ENCODE data around the gene CCL27. TPM values are rescaled to one million over a fixed set of nuclear protein-coding genes. Genes with fewer than 3 reads are reported as not detected.
A peak's percentile ranks its signal among the peaks of the same experiment; 100 is the strongest.

CCL27 gene
- total and polyA plus RNA-seq, 4 experiments from 2014 or later, result 0.59 TPM; not detected in 3

DNA sequence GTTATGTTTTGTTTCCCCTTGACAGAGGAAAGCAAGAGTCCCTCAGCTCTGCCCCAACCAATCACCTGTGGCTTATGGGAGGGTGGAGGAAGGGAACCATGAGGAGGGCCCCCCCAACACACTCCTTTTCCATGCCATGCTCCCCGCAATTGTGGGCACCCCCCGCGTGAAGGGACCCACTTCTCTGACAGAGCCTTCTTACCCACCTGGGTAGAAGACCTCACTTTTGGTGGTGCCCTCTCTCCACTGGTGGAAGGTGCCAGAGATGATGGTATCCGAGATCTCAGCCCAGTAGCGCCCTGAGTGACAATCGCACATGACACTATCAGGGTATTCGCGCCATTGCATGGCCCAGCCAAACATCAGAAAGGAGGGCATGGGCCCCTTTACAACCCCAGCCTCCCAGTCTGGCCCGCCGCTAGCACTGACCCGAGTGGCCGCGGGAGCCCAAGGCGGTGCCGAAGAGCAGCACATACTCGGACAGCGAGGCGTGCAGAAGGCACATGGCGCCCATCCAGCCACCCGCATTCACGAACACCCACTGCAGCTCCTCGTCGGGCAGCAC, 25.6 kb downstream of the CCL27 start:
- Histone ChIP-seq H3K9me3 (ENCODE audit: control insufficient read depth in 1 of 2, low read length in 2 of 2) (no peaks in the 10 kb centered on the region), H3K4me1 (ENCODE audit: insufficient read depth, low read length) (peaks cover 38% of the 10 kb centered on the region), H3K27me3 (ENCODE audit: insufficient read depth, low read length) (no peaks in the 10 kb centered on the region), H3K4me3 (ENCODE audit: low read length in 2 of 2) (peak overlapping the region; percentile 47 to 74), H3K36me3 (ENCODE audit: insufficient read depth, low read length) (no peaks in the 10 kb centered on the region), H3K27ac (ENCODE audit: low read depth, low read length) (peak overlapping the region; percentile 78)
- H3K4me1 Mint-ChIP-seq, result peaks cover 22 to 55% (median 34%) of the 10 kb centered on the region in 4 donors
- peaks cover 6 to 13% of the 10 kb centered on the region in 2 donors for H3K36me3 Mint-ChIP-seq
- peak overlapping the region; percentile 87 to 92 (median 91) for H3K4me3 Mint-ChIP-seq
- H3K9me3 Mint-ChIP-seq, result no peaks in the 10 kb centered on the region
- intact Hi-C loops (cut with micrococcal nuclease), result loop anchor here (1.0 to 5.0 kb wide), 5 partner anchors 9 to 260 kb away; partner anchors contain the start of genes GALT and MYORG
- H3K27me3 Mint-ChIP-seq, result no peaks in the 10 kb centered on the region
- ChIA-PET CTCF (ENCODE audit: partially characterized antibody) (interaction anchor here (0.7 to 10.5 kb wide), 11 partner anchors 9 to 222 kb away, joined by 3 to 235 read pairs (median 16); partner anchors contain the start of genes ARID3C, CCL27, DCTN3 and GALT), POLR2A (ENCODE audit: partially characterized antibody) (interaction anchor here (0.9 to 22.1 kb wide), 17 partner anchors 8 to 457 kb away, joined by 3 to 484 read pairs (median 8); partner anchors contain the start of genes ARID3C, CCL27, DCTN3 and DNAI1)
- H3K27ac Mint-ChIP-seq, result peak overlapping the region; percentile 73 to 96 (median 91)
- no peak for DNase-seq

GRCh38 chr9:34635556-34635955, 26.9 kb downstream of the CCL27 start:
- H3K4me3 ChIP-seq (ENCODE audit: low read length in 2 of 2), result no peak overlapping the region
- no peak overlapping the region for H3K27ac ChIP-seq (ENCODE audit: low read depth, low read length)
- H3K4me1 Mint-ChIP-seq, result peaks cover 22 to 55% (median 34%) of the 10 kb centered on the region in 4 donors
- H3K4me1 ChIP-seq (ENCODE audit: insufficient read depth, low read length), result peaks cover 38% of the 10 kb centered on the region
- no peaks in the 10 kb centered on the region for H3K36me3 ChIP-seq (ENCODE audit: insufficient read depth, low read length)
- DNase-seq, result no peak
- peak overlapping the region in 4 of 7 donors; percentile 18 to 77 (median 66) for H3K27ac Mint-ChIP-seq
- no peaks in the 10 kb centered on the region for H3K27me3 ChIP-seq (ENCODE audit: insufficient read depth, low read length)
- ChIA-PET CTCF (ENCODE audit: partially characterized antibody) (interaction anchor here (0.8 to 10.5 kb wide), 12 partner anchors 11 to 257 kb away, joined by 3 to 235 read pairs (median 20); partner anchors contain the start of genes CCL27, DCTN3, GALT and RPP25L), POLR2A (ENCODE audit: partially characterized antibody) (interaction anchor here (2.7 to 22.1 kb wide), 5 partner anchors 10 to 24 kb away, joined by 12 to 484 read pairs (median 106); partner anchors contain the start of genes CCL27, DCTN3, GALT and IL11RA)
- intact Hi-C loops (cut with micrococcal nuclease), result loop anchor here (5.0 kb wide), 2 partner anchors 33 to 258 kb away; partner anchors contain the start of gene MYORG
- peak overlapping the region; percentile 8 to 81 (median 58) for H3K4me3 Mint-ChIP-seq
- H3K9me3 Mint-ChIP-seq, result no peaks in the 10 kb centered on the region
- no peaks in the 10 kb centered on the region for H3K9me3 ChIP-seq (ENCODE audit: control insufficient read depth in 1 of 2, low read length in 2 of 2)
- no peaks in the 10 kb centered on the region for H3K27me3 Mint-ChIP-seq
- H3K36me3 Mint-ChIP-seq, result peaks cover 6 to 13% of the 10 kb centered on the region in 2 donors

DNA sequence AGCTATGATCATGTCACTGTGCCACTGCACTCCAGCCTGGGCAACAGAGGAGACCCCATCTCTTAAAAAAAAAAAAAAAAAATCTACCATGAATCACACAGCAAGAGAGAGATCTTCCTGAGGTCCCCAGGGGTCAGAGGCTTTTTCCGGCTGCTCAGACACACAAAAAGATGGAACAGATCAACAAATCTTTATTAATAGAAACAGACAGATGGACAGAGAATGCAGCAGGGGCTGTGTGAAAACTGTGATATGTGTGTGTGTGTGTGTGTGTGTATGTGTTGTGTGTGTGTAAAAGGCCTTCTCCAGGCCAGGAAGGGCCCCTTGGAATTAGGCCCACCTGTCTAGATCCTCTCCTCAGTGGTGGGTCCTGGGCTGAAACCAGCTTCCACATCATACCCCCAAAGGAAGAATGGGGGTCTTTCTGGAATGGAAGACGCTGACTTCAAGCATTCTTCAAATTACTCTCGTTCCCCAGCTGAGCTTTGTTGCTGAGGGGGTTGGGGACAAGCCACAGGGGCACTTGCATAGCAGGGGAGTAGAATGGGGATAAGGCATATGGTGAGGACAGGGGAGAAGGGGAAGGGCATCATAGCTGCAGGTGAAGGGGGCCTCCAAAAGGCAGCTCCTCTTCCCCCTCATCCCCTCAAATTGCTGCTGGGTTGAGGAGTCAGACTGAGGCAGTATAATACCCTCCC, 27.8 kb downstream of the CCL27 start:
- Mint-ChIP-seq H3K4me1 (peaks cover 22 to 63% (median 38%) of the 10 kb centered on the region in 4 donors), H3K9me3 (peaks cover 0 to 2% (median 0%) of the 10 kb centered on the region in 8 donors), H3K36me3 (peaks cover 6 to 13% of the 10 kb centered on the region in 2 donors), H3K27ac (peak overlapping the region in 3 of 7 donors; percentile 4 to 53 (median 27)), H3K4me3 (peak overlapping the region in 1 of 8 donors; percentile 47), H3K27me3 (no peaks in the 10 kb centered on the region)
- Histone ChIP-seq H3K9me3 (ENCODE audit: control insufficient read depth in 1 of 2, low read length in 2 of 2) (no peaks in the 10 kb centered on the region), H3K36me3 (ENCODE audit: insufficient read depth, low read length) (no peaks in the 10 kb centered on the region), H3K4me1 (ENCODE audit: insufficient read depth, low read length) (peaks cover 38% of the 10 kb centered on the region), H3K27me3 (ENCODE audit: insufficient read depth, low read length) (no peaks in the 10 kb centered on the region), H3K4me3 (ENCODE audit: low read length in 2 of 2) (no peak overlapping the region), H3K27ac (ENCODE audit: low read depth, low read length) (no peak overlapping the region)
- ChIA-PET CTCF (ENCODE audit: partially characterized antibody) (interaction anchor here (0.6 to 10.5 kb wide), 29 partner anchors 9 to 238 kb away, joined by 3 to 235 read pairs (median 5); partner anchors contain the start of genes CCL27, DCTN3, GALT and RPP25L), POLR2A (ENCODE audit: partially characterized antibody) (interaction anchor here (1.6 to 22.1 kb wide), 6 partner anchors 12 to 25 kb away, joined by 6 to 484 read pairs (median 72); partner anchors contain the start of genes CCL27, DCTN3, GALT and IL11RA)
- DNase-seq, result no peak
- intact Hi-C loops (cut with micrococcal nuclease), result loop anchor here (1.0 to 5.0 kb wide), 8 partner anchors 22 to 257 kb away; partner anchors contain the start of genes DNAI1, ENHO, FAM219A and MYORG

GRCh38 chr9:34633851-34634550, 28.5 kb downstream of the CCL27 start:
- no peaks in the 10 kb centered on the region for H3K36me3 ChIP-seq (ENCODE audit: insufficient read depth, low read length)
- no peak overlapping the region for H3K4me3 ChIP-seq (ENCODE audit: low read length in 2 of 2)
- ChIA-PET POLR2A (ENCODE audit: partially characterized antibody) (interaction anchor here (1.0 to 22.1 kb wide), 7 partner anchors 11 to 26 kb away, joined by 4 to 484 read pairs (median 39); partner anchors contain the start of genes CCL27, DCTN3, GALT and IL11RA), CTCF (ENCODE audit: partially characterized antibody) (interaction anchor here (0.6 to 10.5 kb wide), 28 partner anchors 9 to 237 kb away, joined by 3 to 235 read pairs (median 6); partner anchors contain the start of genes CCL27, DCTN3, GALT and RPP25L)
- Mint-ChIP-seq H3K9me3 (peaks cover 0 to 2% (median 0%) of the 10 kb centered on the region in 8 donors), H3K4me3 (peak overlapping the region in 3 of 8 donors; percentile 64 to 67 (median 64)), H3K36me3 (peaks cover 6 to 13% of the 10 kb centered on the region in 2 donors), H3K4me1 (peaks cover 26 to 70% (median 40%) of the 10 kb centered on the region in 4 donors), H3K27ac (peak overlapping the region in 4 of 7 donors; percentile 57 to 74 (median 58)), H3K27me3 (peaks cover 4 to 5% of the 10 kb centered on the region in 2 donors)
- peaks cover 43% of the 10 kb centered on the region for H3K4me1 ChIP-seq (ENCODE audit: insufficient read depth, low read length)
- H3K27me3 ChIP-seq (ENCODE audit: insufficient read depth, low read length), result peaks cover 5% of the 10 kb centered on the region
- peak; percentile 69 to 78 (median 73) for DNase-seq
- H3K9me3 ChIP-seq (ENCODE audit: control insufficient read depth in 1 of 2, low read length in 2 of 2), result no peaks in the 10 kb centered on the region
- H3K27ac ChIP-seq (ENCODE audit: low read depth, low read length), result no peak overlapping the region
- intact Hi-C loops (cut with micrococcal nuclease), result loop anchor here (1.0 to 5.0 kb wide), 6 partner anchors 22 to 197 kb away; partner anchors contain the start of genes DNAI1, ENHO, FAM219A and RPP25L

DNA sequence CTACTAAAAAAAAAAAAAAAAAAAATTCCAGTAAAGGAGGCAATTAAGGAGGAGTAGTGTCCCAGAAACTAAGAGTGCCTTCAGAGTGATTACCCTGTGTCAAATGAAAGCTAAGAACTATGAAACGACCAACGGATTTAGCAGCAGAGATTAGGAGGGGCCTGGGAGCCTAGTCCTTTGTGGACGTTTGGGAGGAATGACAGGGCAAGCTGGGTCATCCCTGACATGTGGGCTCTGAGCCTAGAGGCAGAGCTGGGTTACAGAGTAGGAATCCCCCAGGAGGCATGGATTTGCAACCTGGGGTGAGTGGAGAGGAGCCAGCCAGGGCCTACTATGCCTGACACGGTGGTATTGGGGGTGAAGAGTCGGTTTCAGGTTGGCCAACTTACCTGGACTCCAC, 29.3 kb downstream of the CCL27 start:
- ChIA-PET POLR2A (ENCODE audit: partially characterized antibody) (interaction anchor here (1.0 to 22.1 kb wide), 7 partner anchors 10 to 26 kb away, joined by 4 to 484 read pairs (median 39); partner anchors contain the start of genes CCL27, DCTN3, GALT and IL11RA), CTCF (ENCODE audit: partially characterized antibody) (interaction anchor here (0.8 to 10.5 kb wide), 17 partner anchors 8 to 236 kb away, joined by 3 to 235 read pairs (median 14); partner anchors contain the start of genes CCL27, DCTN3, GALT and RPP25L)
- H3K27ac Mint-ChIP-seq, result no peak overlapping the region
- no peak overlapping the region for H3K27ac ChIP-seq (ENCODE audit: low read depth, low read length)
- H3K36me3 ChIP-seq (ENCODE audit: insufficient read depth, low read length), result no peaks in the 10 kb centered on the region
- no peak overlapping the region for H3K4me3 Mint-ChIP-seq
- peaks cover 6 to 13% of the 10 kb centered on the region in 2 donors for H3K36me3 Mint-ChIP-seq
- peaks cover 8 to 10% of the 10 kb centered on the region in 2 donors for H3K27me3 Mint-ChIP-seq
- intact Hi-C loops (cut with micrococcal nuclease), result loop anchor here (5.0 kb wide), 1 partner anchor 111 kb away; the partner anchor contains the start of gene ENHO
- peaks cover 12% of the 10 kb centered on the region for H3K27me3 ChIP-seq (ENCODE audit: insufficient read depth, low read length)
- H3K9me3 ChIP-seq (ENCODE audit: control insufficient read depth in 1 of 2, low read length in 2 of 2), result no peaks in the 10 kb centered on the region
- H3K4me3 ChIP-seq (ENCODE audit: low read length in 2 of 2), result no peak overlapping the region
- peaks cover 0 to 2% (median 0%) of the 10 kb centered on the region in 8 donors for H3K9me3 Mint-ChIP-seq
- DNase-seq, result no peak
- H3K4me1 Mint-ChIP-seq, result peaks cover 24 to 69% (median 38%) of the 10 kb centered on the region in 4 donors
- H3K4me1 ChIP-seq (ENCODE audit: insufficient read depth, low read length), result peaks cover 42% of the 10 kb centered on the region

Data from CD4-positive, alpha-beta memory T cell (primary cell).